GM21576 (cell line): Measurements from ENCODE around the gene RALB.
"Not testable (repeated sequence)": the region's sequence is repeated elsewhere in the genome, so short reads cannot be mapped to it uniquely, and the experiment has no call there.

Source experiments
- ATAC-seq: cut with Tn5 transposase; IDR thresholded peaks from one replicate; pipeline ENCODE4 v1.9.1; 2021; ENCODE audit warnings: mild to moderate bottlenecking, moderate library complexity; ENCODE audit not compliant: unreplicated experiment

The RALB gene

GRCh38 chr2:120241684-120242083 is 11.0 kb upstream of the RALB start:
- no peak for ATAC-seq

GRCh38 chr2:120243211-120243610 is 9.4 kb upstream of the RALB start:
- no peak for ATAC-seq

DNA sequence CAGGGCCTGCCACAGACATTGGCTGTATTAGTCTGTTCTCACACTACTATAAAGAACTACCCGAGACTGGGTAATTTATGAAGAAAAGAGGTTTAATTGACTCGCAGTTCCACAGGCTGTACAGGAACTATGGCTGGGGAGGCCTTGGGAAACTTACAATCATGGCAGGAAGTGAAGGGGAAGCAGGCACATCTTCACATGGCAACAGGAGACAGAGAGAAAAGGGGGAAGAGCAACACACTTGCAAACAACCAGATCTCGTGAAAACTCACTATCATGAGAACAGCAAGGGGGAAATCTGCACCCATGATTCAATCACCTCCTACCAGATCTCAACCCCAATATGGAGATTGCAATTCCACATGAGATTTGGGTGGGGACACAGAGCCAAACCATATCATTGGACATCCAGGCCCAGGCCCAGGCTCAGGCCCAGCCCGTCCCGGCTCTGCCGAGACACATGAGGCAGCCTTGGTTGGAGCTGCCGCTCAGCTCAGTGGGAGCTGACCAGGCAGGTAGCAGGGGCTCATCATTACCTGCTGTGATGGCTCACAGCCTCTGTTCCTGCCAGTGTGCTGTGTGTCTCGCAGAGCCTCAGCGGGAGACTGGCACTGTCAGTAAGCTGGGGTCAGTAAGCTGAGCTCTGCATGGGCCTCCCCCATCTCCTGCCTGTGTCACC is 8.6 kb upstream of the RALB start:
- ATAC-seq = no peak

- no peak for ATAC-seq
Observed at GRCh38 chr2:120244656-120245519, 7.8 kb upstream of the RALB start.

GRCh38 chr2:120245520-120246332 is 6.9 kb upstream of the RALB start:
- ATAC-seq = no peak

DNA sequence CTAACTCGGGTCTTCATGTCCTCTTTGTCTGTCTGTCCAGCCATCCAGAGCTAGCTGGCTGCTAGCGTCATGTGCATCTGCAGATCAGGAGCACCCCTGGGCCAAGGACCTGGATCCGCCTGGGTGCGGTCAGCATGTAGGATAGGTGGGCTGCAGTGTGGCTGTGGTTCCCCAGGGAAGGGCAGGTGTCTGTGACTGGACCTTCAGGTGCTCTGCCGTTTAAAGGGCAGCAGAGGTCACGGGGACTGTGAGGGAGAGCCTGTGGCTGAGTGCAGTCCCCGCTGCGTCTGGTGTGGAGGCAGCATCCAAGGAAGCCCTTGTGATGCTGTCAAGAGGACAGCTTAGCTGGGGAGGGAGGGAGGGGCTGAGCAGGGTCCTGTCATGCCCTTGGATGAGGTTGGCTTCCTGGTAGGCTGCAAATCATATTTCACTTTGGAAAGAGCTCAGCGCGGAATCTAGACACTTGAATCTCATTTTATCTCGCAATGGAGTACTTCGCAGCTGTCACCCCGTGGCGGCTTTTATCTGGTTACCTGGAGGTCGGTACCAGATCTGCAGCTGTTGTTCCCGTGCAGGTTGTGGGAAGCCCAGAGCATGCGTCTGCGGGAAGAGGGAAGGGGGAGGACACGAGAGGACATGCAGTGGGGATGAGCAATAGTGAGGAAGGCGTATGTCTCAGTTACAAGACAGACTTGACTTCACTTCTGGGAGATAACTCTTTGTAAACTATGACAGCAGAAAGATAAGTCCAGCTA is 5.9 kb upstream of the RALB start:
- ATAC-seq = no peak

- no peak for ATAC-seq
Observed at GRCh38 chr2:120247851-120248250, 4.8 kb upstream of the RALB start.

DNA sequence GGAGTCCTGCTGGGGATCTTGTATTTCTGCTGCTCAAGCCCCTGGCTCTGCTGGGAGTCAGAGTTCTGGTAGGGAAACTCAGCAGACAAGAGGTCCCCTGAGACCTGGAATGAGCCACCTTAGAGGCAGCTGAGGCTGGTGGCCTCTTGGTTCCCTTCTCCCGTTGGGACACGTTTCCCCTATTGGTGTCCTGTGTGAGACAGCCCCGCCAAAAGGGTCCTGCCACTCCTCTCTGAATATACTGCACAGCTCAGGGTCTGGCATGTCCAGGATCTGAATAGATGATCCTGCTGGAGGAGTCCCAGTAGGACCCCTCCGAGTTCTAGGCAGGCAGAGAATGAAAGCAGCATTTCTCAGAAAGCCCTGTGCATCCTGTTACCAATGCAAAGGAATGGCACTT is 2.0 kb upstream of the RALB start:
- no peak for ATAC-seq

DNA sequence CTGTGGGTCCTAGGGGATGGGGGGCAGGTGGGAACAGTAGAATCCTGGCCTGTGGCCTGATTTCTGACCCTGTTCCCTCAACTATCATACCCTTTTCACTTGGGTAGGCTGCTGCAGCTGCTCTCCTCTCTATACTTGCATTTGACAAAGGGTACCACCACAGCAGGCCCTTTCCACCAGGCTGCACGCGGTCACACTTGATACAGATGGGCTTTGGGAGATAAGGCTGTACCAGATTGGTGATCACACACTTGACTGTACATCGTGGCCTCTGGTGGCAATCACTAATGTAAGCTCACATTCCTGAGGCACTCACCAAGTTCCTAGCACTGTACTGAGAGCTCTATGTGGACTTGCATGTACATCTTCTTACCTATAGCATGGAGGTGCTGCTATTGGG is 1.6 kb upstream of the RALB start:
- ATAC-seq = no peak

DNA sequence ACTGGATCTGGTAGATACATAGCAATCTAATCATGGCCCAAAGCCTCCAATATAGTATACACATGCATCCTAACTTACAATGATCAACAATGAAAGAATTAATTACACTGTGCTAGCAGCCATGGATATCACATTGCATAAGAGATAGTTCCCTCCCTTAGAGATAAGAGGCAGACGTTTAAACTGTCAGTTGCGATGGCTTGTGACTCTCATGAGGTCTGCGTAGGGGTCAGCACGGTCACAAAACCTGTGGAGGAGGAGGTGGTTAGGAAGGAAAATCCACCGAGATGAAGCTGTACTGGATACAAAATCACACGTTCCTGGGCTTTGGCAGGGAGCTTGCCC is 800 bp upstream of the RALB start:
- no peak for ATAC-seq

DNA sequence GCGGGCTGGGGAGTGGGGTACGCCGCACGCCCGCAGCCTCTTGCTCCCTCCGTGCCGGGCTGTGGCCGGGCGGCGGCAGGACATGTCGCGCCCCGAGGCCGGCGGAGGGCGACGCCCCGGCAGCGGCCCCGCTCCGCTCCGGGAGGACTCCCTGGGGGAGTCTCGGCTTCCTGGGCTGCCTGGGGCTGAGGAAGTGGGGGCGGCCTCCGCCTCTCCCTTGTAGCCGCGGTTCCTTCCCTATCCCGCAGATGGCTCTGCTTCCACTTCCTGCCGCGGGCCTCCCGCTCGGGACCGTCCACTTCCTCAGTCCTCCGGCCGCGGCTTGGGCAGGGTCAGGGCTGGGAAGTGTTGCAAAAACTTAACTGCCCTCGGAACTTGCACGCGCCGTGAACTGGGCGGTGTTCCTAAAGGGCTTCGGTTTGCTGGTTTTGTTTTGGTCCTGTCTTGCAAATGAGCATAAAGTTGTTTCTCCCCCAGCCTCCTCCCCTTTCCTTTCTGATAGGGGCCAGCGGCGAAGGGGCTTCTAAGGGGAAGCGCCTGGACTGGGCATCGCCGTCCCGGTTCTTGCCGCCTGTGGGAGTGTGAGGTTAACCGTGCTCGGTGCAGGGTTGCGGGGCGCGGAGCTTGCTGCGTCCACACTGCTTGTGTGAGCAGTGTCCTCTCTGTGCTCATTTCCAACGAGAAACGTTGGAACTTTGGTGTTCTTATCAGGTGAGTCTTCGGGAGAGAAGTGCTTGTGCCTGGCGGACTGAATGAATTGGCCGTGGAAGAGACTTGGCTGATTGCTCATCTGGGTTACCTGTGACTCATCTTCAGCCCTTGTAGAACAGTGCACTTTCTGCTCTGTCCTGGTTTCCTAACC is 600 bp downstream of the RALB start:
- peak; percentile 29 for ATAC-seq

GRCh38 chr2:120254178-120254577 is 1.5 kb downstream of the RALB start:
- ATAC-seq = no peak

DNA sequence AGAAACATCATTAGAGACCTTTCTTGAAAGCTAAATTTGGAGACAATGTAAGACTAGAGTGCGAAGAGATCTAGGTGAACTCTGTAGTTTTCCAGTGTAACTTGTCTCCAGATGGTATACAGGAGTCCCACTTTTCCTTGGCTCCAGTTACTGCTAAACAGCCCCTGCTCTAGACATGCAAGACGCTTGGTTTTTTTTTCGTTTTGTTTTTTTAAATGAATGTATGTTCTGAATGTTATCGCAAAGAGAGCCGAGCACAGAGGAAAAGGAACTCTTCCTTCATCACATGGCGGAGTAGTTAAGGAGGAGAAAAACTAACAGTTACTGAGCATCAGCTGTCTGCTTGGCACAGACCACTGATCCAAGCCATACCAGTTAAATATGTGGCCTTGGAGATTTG is 2.4 kb downstream of the RALB start:
- ATAC-seq = no peak

- ATAC-seq = no peak
Observed at GRCh38 chr2:120255986-120256650, 3.5 kb downstream of the RALB start.

DNA sequence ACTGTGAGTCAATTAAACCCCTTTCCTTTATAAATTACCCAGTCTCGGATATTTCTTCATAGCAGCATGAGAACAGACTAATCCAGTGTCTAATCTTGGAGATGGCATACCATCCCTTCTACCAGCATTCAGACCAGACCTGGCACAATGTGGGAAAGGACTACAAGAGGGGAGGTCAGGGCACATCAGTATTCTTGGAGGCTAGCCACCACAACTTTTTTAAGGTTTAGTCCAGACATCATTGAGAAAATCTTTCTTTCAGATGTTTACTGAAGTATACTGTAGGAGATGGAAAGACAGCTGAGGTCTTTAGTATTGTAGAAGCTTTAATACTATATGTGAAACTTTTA is 4.0 kb downstream of the RALB start:
- no peak for ATAC-seq

- no peak for ATAC-seq
Observed at GRCh38 chr2:120257522-120257921, 4.9 kb downstream of the RALB start.

- no peak for ATAC-seq
Observed at GRCh38 chr2:120258196-120258595, 5.5 kb downstream of the RALB start.

DNA sequence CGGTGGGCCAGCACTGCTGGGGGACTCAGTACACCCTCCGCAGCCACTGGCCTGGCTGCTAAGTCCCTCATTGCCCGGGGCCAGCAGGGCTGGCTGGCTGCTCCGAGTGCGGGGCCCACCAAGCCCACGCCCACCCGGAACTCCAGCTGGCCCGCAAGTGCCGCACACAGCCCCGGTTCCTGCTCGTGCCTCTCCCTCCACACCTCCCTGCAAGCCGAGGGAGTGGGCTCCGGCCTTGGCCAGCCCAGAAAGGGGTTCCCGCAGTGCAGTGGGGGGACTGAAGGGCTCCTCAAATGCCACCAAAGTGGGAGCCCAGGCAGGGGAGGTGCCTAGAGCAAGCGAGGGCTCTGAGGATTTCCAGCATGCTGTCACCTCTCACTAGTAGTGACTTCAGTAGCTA is 7.3 kb downstream of the RALB start:
- not testable (repeated sequence) for ATAC-seq

GRCh38 chr2:120260736-120261135 is 8.1 kb downstream of the RALB start:
- no peak for ATAC-seq
